ENCODE measurements around the gene GJC2. TPM values are rescaled to one million over a fixed set of nuclear protein-coding genes. Genes with fewer than 3 reads are reported as not detected.
A peak's percentile ranks its signal among the peaks of the same experiment; 100 is the strongest.
"Not testable (repeated sequence)": the region's sequence is repeated elsewhere in the genome, so short reads cannot be mapped to it uniquely, and the experiment has no call there.

Gene GJC2
- total RNA-seq, 1 donor from 2014 or later: 1.6 TPM

GRCh38 chr1:228109962-228110488, 39.7 kb upstream of the GJC2 start:
- Mint-ChIP-seq H3K27me3 (ENCODE audit: unreplicated experiment) (no peaks in the 10 kb centered on the region), H3K9me3 (ENCODE audit: unreplicated experiment) (no peaks in the 10 kb centered on the region), H3K4me1 (ENCODE audit: unreplicated experiment) (peaks cover 16% of the 10 kb centered on the region), H3K27ac (ENCODE audit: unreplicated experiment) (peak overlapping the region; percentile 87), H3K36me3 (ENCODE audit: unreplicated experiment) (peaks cover 2% of the 10 kb centered on the region), H3K4me3 (ENCODE audit: unreplicated experiment) (peak overlapping the region; percentile 89)
- no peak for TF ChIP-seq CTCF (IDR thresholded peaks at IDR 0.05)
- DNase-seq (ENCODE audit: extremely low spot score, unreplicated experiment): no peak

GRCh38 chr1:228110556-228110955, 39.2 kb upstream of the GJC2 start:
- no peak for TF ChIP-seq CTCF (IDR thresholded peaks at IDR 0.05)
- no peak overlapping the region for H3K4me3 Mint-ChIP-seq (ENCODE audit: unreplicated experiment)
- no peaks in the 10 kb centered on the region for H3K27me3 Mint-ChIP-seq (ENCODE audit: unreplicated experiment)
- H3K4me1 Mint-ChIP-seq (ENCODE audit: unreplicated experiment): peaks cover 16% of the 10 kb centered on the region
- no peak overlapping the region for H3K27ac Mint-ChIP-seq (ENCODE audit: unreplicated experiment)
- peaks cover 2% of the 10 kb centered on the region for H3K36me3 Mint-ChIP-seq (ENCODE audit: unreplicated experiment)
- no peaks in the 10 kb centered on the region for H3K9me3 Mint-ChIP-seq (ENCODE audit: unreplicated experiment)
- no peak for DNase-seq (ENCODE audit: extremely low spot score, unreplicated experiment)

- H3K27me3 Mint-ChIP-seq (ENCODE audit: unreplicated experiment); H3K36me3 Mint-ChIP-seq (ENCODE audit: unreplicated experiment); H3K27ac Mint-ChIP-seq (ENCODE audit: unreplicated experiment); DNase-seq (ENCODE audit: extremely low spot score, unreplicated experiment); H3K9me3 Mint-ChIP-seq (ENCODE audit: unreplicated experiment); H3K4me3 Mint-ChIP-seq (ENCODE audit: unreplicated experiment): not testable (repeated sequence)
- H3K4me1 Mint-ChIP-seq (ENCODE audit: unreplicated experiment): peaks cover 16% of the 10 kb centered on the region
Observed at GRCh38 chr1:228111315-228111714, 38.4 kb upstream of the GJC2 start.

- Mint-ChIP-seq H3K9me3 (ENCODE audit: unreplicated experiment) (no peaks in the 10 kb centered on the region), H3K27ac (ENCODE audit: unreplicated experiment) (no peak overlapping the region), H3K4me1 (ENCODE audit: unreplicated experiment) (peaks cover 16% of the 10 kb centered on the region), H3K4me3 (ENCODE audit: unreplicated experiment) (no peak overlapping the region), H3K36me3 (ENCODE audit: unreplicated experiment) (no peaks in the 10 kb centered on the region), H3K27me3 (ENCODE audit: unreplicated experiment) (no peaks in the 10 kb centered on the region)
- no peak for TF ChIP-seq CTCF (IDR thresholded peaks at IDR 0.05)
- DNase-seq (ENCODE audit: extremely low spot score, unreplicated experiment): no peak
Observed at GRCh38 chr1:228112167-228112566, 37.6 kb upstream of the GJC2 start.

GRCh38 chr1:228112617-228113016, 37.1 kb upstream of the GJC2 start:
- Mint-ChIP-seq H3K9me3 (ENCODE audit: unreplicated experiment) (peaks cover 3% of the 10 kb centered on the region), H3K4me1 (ENCODE audit: unreplicated experiment) (peaks cover 16% of the 10 kb centered on the region), H3K36me3 (ENCODE audit: unreplicated experiment) (no peaks in the 10 kb centered on the region), H3K4me3 (ENCODE audit: unreplicated experiment) (no peak overlapping the region), H3K27me3 (ENCODE audit: unreplicated experiment) (no peaks in the 10 kb centered on the region), H3K27ac (ENCODE audit: unreplicated experiment) (no peak overlapping the region)
- DNase-seq (ENCODE audit: extremely low spot score, unreplicated experiment): no peak
- TF ChIP-seq CTCF (IDR thresholded peaks at IDR 0.05): no peak

GRCh38 chr1:228114827-228115226, 34.9 kb upstream of the GJC2 start:
- no peaks in the 10 kb centered on the region for H3K36me3 Mint-ChIP-seq (ENCODE audit: unreplicated experiment)

More at GRCh38 chr1:228114827-228115226, 34.9 kb upstream of the GJC2 start:
- peaks cover 1% of the 10 kb centered on the region for H3K27me3 Mint-ChIP-seq (ENCODE audit: unreplicated experiment)
- no peak overlapping the region for H3K27ac Mint-ChIP-seq (ENCODE audit: unreplicated experiment)
- DNase-seq (ENCODE audit: extremely low spot score, unreplicated experiment): no peak
- peaks cover 9% of the 10 kb centered on the region for H3K9me3 Mint-ChIP-seq (ENCODE audit: unreplicated experiment)
- H3K4me1 Mint-ChIP-seq (ENCODE audit: unreplicated experiment): peaks cover 5% of the 10 kb centered on the region
- H3K4me3 Mint-ChIP-seq (ENCODE audit: unreplicated experiment): no peak overlapping the region
- no peak for TF ChIP-seq CTCF (IDR thresholded peaks at IDR 0.05)
